GM12892 (cell line): ENCODE measurements around the gene USP48.

ENCODE experiments used
- POLR2A ChIP-seq: IDR thresholded peaks from 2 replicates; pipeline ENCODE4 v1.6.1; 2011; ENCODE audit warnings: low read depth, low read length, control low read depth
- POLR2AphosphoS5 ChIP-seq: IDR thresholded peaks from 2 replicates; pipeline ENCODE4 v1.6.1; 2011; ENCODE audit warnings: low read depth, low read length, control low read depth
- TAF1 ChIP-seq: IDR thresholded peaks from 2 replicates; pipeline ENCODE4 v1.6.1; 2011; ENCODE audit warnings: low read depth, mild to moderate bottlenecking, control low read depth, low read length, borderline replicate concordance

GRCh38 chr1:21743476-21743875 is 39.5 kb downstream of the USP48 start:
- TF ChIP-seq POLR2A (no peak), TAF1 (no peak), POLR2AphosphoS5 (no peak)
